Measurements from ENCODE around the gene CRISPLD2. TPM values are rescaled to one million over a fixed set of nuclear protein-coding genes. Genes with fewer than 3 reads are reported as not detected.

The CRISPLD2 gene
- total RNA-seq, 1 donor from 2014 or later: 9.0 TPM

- no peak for TF ChIP-seq CTCF (IDR thresholded peaks at IDR 0.05; ENCODE audit: partially characterized antibody, unreplicated experiment)
Measured at GRCh38 chr16:84844559-84845495, 25.0 kb downstream of the CRISPLD2 start.

GRCh38 chr16:84845496-84846002 is 25.8 kb downstream of the CRISPLD2 start:
- peaks cover 24% of the 10 kb centered on the region for H3K4me1 Mint-ChIP-seq (ENCODE audit: low read depth, unreplicated experiment)
- H3K9me3 Mint-ChIP-seq (ENCODE audit: unreplicated experiment): peaks cover 9% of the 10 kb centered on the region
- peaks cover under 1% of the 10 kb centered on the region for H3K36me3 Mint-ChIP-seq (ENCODE audit: unreplicated experiment)
- no peak overlapping the region for H3K27ac Mint-ChIP-seq (ENCODE audit: unreplicated experiment)
- H3K27me3 Mint-ChIP-seq (ENCODE audit: unreplicated experiment): peaks cover 15% of the 10 kb centered on the region
- no peak for TF ChIP-seq CTCF (IDR thresholded peaks at IDR 0.05; ENCODE audit: partially characterized antibody, unreplicated experiment)
- H3K4me3 Mint-ChIP-seq (ENCODE audit: unreplicated experiment): no peak overlapping the region
- DNase-seq: no peak

More at GRCh38 chr16:84844559-84845495, 25.0 kb downstream of the CRISPLD2 start:
- H3K36me3 Mint-ChIP-seq (ENCODE audit: unreplicated experiment): no peaks in the 10 kb centered on the region
- H3K9me3 Mint-ChIP-seq (ENCODE audit: unreplicated experiment): peaks cover 9% of the 10 kb centered on the region
- peak overlapping the region; percentile 59 for H3K4me3 Mint-ChIP-seq (ENCODE audit: unreplicated experiment)
- DNase-seq: no peak
- peaks cover 27% of the 10 kb centered on the region for H3K4me1 Mint-ChIP-seq (ENCODE audit: low read depth, unreplicated experiment)
- H3K27ac Mint-ChIP-seq (ENCODE audit: unreplicated experiment): peak overlapping the region; percentile 92
- H3K27me3 Mint-ChIP-seq (ENCODE audit: unreplicated experiment): peaks cover 15% of the 10 kb centered on the region

GRCh38 chr16:84847564-84848355 is 28.0 kb downstream of the CRISPLD2 start:
- no peak overlapping the region for H3K4me3 Mint-ChIP-seq (ENCODE audit: unreplicated experiment)
- no peak for TF ChIP-seq CTCF (IDR thresholded peaks at IDR 0.05; ENCODE audit: partially characterized antibody, unreplicated experiment)
- H3K4me1 Mint-ChIP-seq (ENCODE audit: low read depth, unreplicated experiment): peaks cover 22% of the 10 kb centered on the region
- peaks cover 4% of the 10 kb centered on the region for H3K36me3 Mint-ChIP-seq (ENCODE audit: unreplicated experiment)
- peaks cover 9% of the 10 kb centered on the region for H3K9me3 Mint-ChIP-seq (ENCODE audit: unreplicated experiment)
- DNase-seq: no peak
- no peak overlapping the region for H3K27ac Mint-ChIP-seq (ENCODE audit: unreplicated experiment)
- H3K27me3 Mint-ChIP-seq (ENCODE audit: unreplicated experiment): peaks cover 12% of the 10 kb centered on the region

- no peak overlapping the region for H3K4me3 Mint-ChIP-seq (ENCODE audit: unreplicated experiment)
- H3K9me3 Mint-ChIP-seq (ENCODE audit: unreplicated experiment): peaks cover 5% of the 10 kb centered on the region
- H3K4me1 Mint-ChIP-seq (ENCODE audit: low read depth, unreplicated experiment): peaks cover 10% of the 10 kb centered on the region
- H3K36me3 Mint-ChIP-seq (ENCODE audit: unreplicated experiment): peaks cover 4% of the 10 kb centered on the region
- no peak for TF ChIP-seq CTCF (IDR thresholded peaks at IDR 0.05; ENCODE audit: partially characterized antibody, unreplicated experiment)
- H3K27ac Mint-ChIP-seq (ENCODE audit: unreplicated experiment): no peak overlapping the region
- no peak for DNase-seq
- peaks cover 4% of the 10 kb centered on the region for H3K27me3 Mint-ChIP-seq (ENCODE audit: unreplicated experiment)
Measured at GRCh38 chr16:84848986-84849634, 29.3 kb downstream of the CRISPLD2 start.
